Measurements from ENCODE around the gene CHRDL1.
"Not testable (repeated sequence)": the region's sequence is repeated elsewhere in the genome, so short reads cannot be mapped to it uniquely, and the experiment has no call there.

The CHRDL1 gene, protein sequence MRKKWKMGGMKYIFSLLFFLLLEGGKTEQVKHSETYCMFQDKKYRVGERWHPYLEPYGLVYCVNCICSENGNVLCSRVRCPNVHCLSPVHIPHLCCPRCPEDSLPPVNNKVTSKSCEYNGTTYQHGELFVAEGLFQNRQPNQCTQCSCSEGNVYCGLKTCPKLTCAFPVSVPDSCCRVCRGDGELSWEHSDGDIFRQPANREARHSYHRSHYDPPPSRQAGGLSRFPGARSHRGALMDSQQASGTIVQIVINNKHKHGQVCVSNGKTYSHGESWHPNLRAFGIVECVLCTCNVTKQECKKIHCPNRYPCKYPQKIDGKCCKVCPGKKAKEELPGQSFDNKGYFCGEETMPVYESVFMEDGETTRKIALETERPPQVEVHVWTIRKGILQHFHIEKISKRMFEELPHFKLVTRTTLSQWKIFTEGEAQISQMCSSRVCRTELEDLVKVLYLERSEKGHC

DNA sequence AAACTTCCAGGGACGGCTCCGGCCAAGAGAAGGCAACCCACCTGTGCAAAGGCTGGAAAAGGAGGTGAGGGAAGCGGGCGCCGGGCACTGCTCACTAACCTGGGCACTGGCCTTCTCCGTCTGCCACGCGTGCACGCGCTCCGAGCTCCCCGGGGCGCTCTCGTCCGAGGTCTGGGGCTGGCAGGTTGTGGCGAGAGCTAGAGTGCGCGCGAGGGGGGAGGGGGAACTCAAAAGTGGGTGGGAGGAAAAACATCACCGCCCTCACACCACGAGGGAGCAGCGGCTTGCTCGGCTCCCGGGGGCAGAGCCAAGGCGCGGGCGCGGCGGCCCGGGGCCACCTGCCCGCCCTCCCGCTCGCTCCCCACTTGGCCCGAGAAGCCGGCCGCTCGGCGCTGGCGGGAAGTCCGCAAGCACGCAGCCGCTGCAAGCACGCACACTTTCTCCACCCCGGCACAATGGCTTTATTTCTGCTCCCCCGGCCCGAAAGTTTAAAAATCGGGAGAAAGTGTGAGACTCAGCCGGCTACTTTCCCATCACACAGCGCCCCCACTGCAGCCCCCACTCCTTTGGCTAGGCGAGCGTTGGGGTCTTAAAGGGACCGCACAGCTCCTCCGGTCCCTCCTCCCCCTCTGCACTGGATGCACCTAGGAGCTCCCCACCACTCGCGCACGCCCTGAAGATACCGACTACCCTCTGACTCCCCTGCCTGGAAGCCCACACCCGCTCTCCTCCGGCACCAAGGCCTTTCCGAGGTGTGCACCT is at the start of gene CHRDL1:
CHRDL1 (minus strand) TSS at position 173 of the 762 bp plus-strand sequence. CDS start 3,636 bp downstream, outside the sequence.
- no peak for DNase-seq

DNA sequence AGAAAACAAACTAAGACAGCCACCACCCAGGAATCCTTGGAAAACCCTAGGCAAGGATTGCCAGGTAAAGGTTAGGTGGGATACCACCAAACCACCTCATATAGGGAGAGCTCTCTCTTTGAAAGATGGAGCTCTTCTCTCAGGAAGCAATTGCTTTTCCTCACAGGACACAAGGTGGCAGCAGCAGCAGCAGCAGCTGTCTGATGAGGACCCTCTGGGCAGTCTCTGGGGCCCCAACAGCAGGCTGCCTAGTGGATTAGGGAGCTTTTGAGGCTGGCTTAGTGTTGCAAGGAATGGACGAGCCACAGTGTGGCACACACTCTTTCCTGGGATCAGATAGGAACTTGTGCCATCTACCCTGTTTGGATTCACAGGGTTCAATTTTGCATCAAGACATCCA is 41.4 kb upstream of the CHRDL1 start:
- DNase-seq = no peak

DNA sequence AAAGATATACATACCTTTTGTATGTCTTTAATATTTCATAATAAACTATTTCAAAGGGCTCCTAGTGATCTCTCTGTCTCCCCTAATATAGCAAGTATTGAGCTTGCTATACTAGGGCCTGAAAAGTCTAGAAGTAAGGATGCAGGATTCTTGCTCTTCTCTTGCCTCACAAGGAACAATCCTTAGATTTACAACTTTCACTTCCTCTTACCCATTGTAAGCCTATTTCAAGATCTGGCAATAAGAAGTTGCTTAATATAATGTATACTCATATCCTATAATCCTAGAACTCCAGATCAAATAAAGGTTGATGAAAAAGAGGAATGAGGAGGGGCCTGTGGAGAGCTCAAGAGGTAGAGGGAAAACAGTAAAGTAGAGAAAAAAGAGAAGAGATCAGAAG is 40.8 kb upstream of the CHRDL1 start:
- no peak for DNase-seq

DNA sequence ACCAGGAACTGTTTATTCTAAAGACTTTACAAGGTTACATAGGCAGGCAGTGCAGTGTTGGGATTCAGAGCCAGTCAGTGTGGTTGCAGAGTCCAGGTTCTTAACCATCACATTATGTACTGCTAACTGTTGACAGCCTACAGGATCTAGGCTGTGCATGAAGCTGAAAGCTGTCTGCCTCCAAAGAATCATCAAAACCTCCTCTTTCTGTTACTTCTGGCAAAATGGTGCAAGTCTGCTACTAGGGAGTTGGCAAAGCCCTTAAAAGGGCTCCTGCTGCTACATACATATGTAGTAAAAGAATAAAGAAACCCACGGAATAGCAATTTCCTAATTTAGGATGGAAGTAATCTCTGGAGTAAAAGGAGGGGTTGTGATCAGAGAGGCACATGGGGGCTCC is 40.4 kb upstream of the CHRDL1 start:
- no peak for DNase-seq

DNA sequence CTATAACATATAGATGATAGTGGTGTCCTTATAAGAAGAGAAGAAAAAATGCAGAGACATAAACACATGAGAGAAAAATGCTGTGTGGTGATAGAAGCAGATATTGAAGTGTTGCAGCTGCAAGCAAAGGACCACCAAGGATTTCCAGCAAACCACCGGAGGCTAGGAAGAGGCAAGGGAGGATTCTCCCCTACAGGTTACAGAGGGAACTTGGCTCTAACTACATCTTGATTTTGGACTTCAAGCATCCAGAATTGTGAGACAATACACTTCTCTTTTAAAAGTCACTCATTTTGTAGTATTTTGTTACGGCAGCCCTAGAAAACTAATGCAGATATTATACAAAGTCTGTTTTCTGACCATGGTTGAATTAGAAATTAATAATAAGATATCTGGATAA is 30.4 kb upstream of the CHRDL1 start:
- no peak for DNase-seq

DNA sequence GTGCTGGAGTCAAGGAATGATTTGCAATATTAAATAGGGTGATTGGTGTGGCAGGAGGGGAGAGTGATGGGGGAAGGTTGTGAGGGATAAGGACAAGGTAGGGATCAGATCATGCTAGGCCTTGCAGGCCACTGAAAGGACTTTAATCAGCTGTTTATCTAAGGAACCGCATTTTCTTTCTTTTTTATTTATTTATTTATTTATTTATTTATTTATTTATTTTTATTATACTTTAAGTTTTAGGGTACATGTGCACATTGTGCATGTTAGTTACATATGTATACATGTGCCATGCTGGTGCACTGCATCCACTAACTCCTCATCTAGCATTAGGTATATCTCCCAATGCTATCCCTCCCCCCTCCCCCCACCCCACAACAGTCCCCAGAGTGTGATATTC is 20.9 kb upstream of the CHRDL1 start:
- DNase-seq = not testable (repeated sequence)

DNA sequence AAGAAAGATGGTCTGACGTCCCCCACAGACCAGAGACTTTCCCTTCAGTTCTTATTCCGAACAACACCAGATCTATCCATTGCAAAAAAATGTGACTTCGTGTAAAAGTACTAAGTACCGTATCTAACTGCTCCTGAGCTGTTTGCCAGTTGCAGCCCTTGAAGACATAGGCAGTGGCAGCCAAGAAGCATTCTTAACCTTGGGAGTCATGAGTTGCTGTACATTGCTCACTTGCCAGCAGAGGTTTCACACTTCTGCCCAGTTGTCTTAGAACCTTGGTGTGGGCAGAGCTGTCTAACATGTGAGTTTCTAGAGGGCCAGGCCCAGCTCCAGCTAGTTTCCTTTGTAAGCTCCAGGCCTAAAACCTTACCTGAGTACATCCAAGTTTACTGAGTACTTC is 10.5 kb upstream of the CHRDL1 start:
- no peak for DNase-seq

DNA sequence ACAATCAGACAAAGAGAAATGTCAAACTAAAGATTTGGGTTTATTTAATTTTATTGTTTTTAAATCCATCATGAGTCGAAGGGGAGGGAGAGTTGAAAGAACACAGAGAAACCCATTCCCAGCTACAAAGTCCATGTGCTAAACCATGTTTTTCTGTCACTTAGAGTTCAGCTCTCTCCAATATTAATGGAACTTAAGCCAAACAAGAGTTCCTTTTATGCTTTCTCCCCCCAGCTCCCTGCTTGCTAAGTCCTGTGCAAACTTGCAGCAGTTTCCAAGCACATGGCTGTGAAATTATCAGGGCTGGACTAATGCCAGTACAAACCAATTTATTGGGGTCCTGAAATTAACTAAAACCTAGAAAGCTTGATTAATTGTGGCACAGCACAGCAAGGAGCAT is 9.7 kb upstream of the CHRDL1 start:
- DNase-seq = no peak

DNA sequence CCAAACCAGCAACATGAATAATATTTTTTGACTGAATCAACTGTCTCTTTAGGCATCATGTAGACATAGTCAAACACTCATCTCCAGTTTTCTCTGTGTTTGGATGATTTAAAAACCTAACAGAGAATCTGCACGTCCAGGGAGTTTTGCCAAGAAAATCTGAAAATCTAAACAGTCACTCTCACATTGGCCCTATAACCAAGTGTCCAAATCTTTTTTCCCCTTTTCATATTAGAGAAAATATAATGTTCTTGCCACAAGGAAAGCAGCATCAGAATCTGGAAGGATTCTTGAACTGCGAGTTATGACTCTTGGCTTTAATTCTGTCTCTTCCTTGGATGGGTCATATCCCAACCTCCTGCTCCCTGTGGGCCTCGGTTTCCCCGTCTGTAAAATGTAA is 8.8 kb upstream of the CHRDL1 start:
- no peak for DNase-seq

DNA sequence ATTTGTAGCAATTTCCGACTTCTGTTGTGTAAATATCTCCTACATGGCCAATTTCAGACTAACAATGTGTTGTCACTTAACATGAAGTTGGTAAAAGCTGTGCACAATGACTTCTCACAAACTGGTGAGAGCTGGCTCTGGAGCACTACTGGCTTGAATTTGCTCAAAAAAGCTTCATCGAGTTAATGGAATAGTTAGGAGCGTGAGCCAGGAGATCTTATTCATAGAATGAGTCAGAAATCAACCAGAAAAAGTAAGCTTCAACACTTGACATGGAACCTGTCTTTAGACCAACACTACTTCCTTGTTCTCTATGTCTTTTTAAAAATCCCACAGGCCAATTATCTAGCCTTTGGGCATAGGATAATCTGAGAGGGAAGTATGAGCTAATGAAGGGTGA is 7.9 kb upstream of the CHRDL1 start:
- DNase-seq = no peak

DNA sequence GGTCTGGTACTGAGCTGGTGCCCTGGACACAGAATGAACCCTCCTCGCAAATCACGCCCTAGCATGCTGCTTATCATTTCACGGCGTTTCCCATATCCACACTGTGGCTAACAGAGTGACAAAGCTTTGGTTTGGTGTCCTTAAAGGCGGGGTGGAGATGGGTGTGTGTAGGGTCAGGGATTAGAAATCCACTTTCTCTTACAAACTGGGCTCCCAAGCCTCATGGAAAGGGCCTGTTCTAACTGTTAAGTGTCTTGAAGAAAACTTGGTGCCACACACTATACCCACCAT is 735 bp upstream of the CHRDL1 start:
- no peak for DNase-seq

DNA sequence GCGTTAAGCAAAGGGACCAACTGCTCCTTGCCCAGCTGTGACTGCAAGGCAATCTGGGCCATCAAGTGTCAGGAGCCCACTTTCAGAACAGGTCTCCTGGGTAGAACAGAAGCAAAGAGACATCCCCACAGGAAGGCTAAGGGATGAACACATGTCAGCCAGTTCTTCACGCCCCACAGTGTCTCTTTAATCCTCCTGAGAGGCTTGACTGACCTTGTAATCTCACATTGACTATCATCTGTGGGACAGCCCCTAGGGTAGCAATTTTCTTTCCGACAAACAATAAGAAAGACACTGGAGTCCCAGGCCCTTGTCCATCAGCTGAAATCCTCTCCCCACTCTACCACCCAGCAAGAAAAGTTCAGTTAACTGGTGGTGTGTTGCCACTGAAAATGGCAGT is 1.0 kb downstream of the CHRDL1 start:
- no peak for DNase-seq

DNA sequence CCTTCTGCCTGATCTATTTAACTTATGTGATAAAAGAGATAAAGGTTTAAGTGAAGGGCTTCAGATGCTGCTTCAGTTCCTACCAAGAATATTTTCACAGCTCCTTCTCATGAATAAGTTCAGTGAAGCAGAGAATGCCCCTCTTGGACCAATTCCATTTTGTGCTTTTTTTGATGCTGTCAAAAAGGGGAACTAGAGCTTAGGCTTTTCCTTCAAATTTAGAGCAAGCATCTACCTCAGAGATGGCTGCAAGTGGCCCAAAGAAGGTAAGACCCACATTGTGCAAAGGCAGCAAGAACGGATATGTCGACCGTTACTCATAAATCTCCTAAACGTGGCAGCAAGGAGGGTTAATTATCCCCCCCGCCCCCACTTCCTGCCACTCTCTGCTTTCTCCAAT is 4.5 kb downstream of the CHRDL1 start:
- no peak for DNase-seq

DNA sequence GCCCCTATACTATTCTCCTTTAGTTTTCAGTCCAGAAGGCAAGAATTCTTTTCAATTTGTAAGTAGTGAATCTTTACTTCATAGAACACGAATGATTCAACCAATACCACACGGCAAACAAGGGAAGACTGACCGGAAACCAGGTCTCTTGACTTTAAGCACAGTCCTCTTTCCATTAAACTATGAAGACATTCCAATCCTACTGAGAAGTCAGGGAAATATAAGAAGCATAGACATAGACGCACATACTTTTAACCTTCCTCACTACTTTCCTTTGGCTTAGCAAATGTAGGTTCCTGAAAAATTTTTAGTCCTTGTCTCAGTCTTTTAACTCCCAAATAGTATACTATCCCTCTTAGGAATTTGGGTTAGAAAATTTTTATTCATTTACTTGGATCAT is 9.1 kb downstream of the CHRDL1 start:
- no peak for DNase-seq

DNA sequence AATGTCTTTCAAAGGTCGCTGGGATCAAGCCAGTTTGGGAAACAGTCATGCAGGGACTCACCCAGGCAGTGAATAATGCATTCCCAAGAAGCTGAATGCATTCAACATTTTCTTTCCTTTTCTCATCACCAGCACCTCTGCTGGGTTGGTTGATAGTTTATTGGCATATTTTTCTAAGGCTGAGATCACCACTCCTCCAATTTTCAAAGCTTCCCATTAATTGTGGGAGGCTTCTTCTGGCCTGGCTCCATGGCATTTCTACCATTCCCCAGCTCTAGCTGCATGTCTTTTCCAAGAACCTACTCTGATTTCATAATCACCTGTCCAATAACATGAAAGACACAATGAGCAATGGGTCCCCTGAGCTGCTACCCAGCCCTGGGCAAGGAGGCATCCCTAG is 35.8 kb downstream of the CHRDL1 start:
- DNase-seq = no peak

DNA sequence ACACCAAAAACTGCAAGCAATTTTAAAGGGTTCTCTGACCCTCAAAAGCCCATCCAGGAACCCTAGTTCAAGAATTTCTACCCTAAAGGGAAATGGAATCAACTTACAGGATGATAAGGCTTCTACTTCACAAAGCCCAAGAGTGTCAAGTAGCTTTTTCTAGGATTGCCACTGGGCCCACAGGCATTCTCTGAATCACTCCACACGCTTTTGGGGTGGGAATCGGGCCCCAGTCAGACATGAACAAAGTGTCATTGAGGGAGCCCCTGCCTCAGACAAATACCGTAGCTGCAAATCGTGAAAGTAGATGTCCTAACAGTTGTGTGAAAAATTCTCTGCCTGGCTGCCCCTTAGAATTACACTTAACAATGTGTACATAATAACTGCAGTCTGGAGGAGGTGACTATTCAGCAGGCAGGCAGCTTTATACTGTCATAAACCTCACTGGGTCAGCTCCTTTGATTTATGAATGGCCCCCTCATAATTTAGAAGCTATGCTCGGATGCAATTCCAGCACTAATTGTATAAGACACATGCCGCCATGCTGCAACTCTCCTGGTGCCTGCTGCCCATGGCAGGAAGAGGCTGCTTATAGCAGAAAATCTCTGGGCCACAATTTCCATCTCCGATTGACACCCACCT is 36.7 kb downstream of the CHRDL1 start:
- DNase-seq = no peak

DNA sequence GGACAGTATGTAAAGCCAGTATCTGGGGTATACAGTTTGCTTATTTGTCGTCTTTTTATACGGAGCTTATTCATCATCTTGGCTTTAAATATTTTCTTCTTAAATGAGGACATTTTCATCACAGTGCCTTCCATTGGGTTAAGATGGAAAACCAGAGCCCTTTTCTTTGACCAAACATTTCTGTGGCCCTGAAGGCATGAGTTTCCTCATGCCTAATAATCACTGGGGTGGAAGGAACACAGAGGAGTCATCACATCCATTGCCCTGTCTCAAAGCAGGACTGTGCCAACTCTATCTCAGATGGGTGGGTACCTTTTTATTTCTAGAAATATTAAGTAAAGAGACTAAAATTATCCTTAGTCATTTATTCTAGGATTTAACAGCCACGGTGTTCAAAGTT is 40.0 kb downstream of the CHRDL1 start:
- DNase-seq = no peak

DNA sequence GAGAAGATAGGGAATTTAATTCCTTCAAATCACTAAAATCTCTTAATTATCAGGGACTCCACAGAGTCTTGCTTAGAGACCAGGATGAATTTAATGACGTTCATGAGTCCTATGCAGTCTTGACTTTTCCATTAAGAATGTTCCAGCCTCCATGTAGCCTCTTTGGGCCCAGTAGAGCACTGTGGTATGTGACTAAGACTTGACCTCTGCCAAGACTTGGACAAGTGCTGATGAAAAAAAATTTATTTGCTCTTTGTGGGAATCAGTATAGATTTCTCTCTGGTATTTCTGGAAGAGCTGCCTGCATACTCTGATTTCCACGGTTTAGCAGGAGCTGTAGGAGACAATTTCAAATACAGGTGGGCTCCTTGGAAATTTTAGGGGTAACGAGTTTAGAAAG is 40.6 kb downstream of the CHRDL1 start:
- no peak for DNase-seq

DNA sequence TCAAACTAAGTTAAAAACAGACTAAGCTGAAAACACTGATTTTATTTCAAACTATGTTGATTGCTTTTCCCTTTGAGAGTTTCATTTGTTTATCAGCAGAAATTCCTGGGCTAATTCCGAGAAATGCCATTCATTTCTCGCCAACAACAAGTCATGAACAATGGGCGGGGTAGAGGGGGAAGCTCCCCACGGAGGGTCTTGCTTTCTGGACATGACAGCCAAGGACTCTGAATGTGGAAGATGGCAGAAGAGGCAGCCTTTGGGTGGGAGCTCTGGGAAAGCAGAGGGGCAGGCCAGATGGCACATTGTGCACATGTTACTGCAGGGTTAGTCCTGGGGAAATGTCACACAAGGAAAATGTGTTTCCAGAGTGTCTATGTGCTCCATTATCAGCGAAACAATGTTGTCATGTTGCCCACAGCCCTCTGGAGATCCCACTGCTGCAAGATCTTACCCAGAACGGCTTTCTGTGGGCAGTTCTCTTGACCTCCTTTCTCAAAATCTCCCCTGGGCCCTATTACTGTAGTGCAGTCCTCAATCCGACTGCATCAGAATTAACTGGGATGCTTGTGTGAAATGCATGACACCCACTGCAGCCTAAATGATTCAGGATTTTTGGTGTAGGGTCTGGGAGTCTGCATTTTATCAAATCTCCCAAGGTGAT is 45.0 kb downstream of the CHRDL1 start:
- DNase-seq = no peak

DNA sequence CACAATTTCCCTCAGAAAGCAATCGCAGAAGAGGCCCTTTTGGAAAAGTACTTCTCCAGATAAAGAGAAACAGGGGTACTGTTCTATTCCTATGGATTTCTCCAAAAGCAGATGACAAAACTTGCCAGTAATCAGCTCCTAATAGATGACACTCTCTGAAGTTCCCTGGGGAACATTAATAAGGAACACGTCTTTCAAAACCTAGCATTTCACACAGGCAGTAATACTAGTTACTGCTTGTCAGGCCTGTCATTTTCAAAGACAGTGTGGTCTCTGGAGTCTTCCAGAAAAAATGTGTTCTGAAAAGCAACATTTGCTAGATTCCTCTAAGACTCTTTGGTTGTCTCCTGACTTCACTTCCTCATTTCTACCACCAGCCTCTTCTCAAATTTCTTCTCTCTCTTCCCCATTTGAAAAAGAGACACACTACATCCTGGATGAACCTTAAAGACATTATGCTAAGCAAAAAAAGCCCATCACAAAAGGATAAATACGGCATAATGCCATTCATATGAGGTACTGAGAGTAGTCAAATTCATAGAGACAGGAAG is 47.3 kb downstream of the CHRDL1 start:
- no peak for DNase-seq

DNA sequence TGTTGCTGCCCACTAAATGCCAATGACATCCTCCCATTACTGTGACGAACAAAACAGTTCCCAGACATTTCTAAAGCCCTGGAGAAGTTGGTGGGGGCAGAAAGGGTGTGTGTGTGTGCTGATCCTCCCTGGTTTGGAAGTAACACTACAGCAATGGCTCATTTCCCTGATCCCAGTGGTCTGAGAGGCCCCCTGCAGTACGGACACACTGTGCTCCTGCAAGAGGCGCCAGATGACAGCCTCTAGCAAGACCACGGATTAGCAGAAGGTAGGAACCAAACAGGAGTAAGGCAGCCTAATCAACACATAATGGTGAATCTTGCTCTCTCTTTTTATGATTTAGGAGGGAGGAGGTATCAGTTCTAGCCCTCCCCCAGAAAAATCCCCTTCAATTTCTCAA is 49.6 kb downstream of the CHRDL1 start:
- no peak for DNase-seq

DNA sequence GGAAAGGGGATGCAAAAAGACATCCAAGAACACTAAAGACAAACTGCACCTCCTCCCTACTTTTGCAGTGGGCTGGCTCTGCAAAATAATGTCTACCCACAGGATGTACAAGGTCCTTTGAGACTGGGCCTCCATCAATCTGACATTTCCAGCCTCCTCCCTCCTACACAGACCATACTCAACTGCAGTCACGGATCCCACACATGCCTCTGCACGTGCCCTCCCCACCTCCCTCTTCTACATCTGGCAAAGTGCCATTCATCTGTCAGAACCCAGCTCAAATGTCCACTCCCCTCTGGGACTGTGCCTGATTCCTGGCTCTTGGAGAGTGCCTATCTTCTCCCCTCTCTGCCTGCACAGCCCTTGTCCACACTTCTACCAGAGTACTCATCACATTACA is 50.3 kb downstream of the CHRDL1 start:
- no peak for DNase-seq

DNA sequence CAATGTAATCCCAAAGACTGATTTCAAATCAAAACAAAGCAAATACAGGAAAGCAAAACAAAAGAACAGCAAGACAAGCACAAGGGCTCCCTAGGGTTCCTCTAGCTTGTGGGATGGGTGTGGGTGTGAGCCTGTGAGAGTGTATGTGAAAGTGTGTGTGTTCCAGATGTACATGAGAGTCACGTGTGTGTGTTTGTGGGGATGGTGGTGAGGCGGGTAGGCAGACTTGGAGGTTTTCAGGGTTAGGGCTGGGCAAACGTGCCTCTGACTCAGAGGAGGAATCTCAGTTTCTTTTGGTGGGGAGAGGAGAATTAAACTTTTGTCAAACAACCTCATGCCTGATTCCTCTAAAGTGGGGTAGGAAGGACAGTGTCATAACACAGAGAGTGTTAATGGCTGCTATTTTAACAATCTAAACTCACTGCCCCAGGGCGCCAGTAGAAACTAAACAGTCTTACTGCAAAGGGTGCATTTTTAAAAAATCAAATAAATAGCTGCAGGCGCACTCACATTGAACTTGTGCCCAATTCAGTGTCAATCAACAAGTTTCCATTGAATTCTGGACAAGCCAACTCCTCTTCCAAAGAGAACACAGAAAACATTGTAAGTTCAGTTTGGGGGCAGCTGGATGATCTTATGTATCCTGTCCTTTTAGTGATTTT is 51.8 kb downstream of the CHRDL1 start:
- no peak for DNase-seq
